HepG2 (cell line): ENCODE data around the gene NT5C. TPM values are rescaled to one million over a fixed set of nuclear protein-coding genes. Genes with fewer than 3 reads are reported as not detected.

Experiments used
- AGO2 ChIP-seq: fragments of 200-400 bp; formaldehyde crosslinking; optimal IDR thresholded peaks from 2 replicates; pipeline ENCODE3; 2017; ENCODE audit warnings: mild to moderate bottlenecking, low read depth, low read length, moderate library complexity
- BHLHE40 ChIP-seq: IDR thresholded peaks from 2 replicates; pipeline ENCODE4 v1.6.1; 2011; ENCODE audit warnings: low read length, improper control_type of control experiment
- DR1 ChIP-seq: sonication (generic); formaldehyde crosslinking; IDR thresholded peaks from 2 replicates; pipeline ENCODE4 v1.8.0; 2021; ENCODE audit warnings: mild to moderate bottlenecking, missing genetic modification reagents, inconsistent platforms
- GFI1 ChIP-seq: sonication (generic); formaldehyde crosslinking; IDR thresholded peaks from 2 replicates; pipeline ENCODE4 v1.5.0; 2020; ENCODE audit warnings: missing genetic modification reagents, mild to moderate bottlenecking, borderline replicate concordance
- KLF12 ChIP-seq: sonication (generic); formaldehyde crosslinking; IDR thresholded peaks from 2 replicates; pipeline ENCODE4 v1.4.0; 2020; ENCODE audit warnings: missing genetic modification reagents, borderline replicate concordance
- NFRKB ChIP-seq: fragments of 450-650 bp; IDR thresholded peaks from 2 replicates; pipeline ENCODE4 v1.6.1; 2017
- PHF20 ChIP-seq: sonication (generic); formaldehyde crosslinking; IDR thresholded peaks from 2 replicates; pipeline ENCODE4 v1.5.0; 2020; ENCODE audit warnings: mild to moderate bottlenecking, missing genetic modification reagents
- SP2 ChIP-seq: sonication (generic); formaldehyde crosslinking; IDR thresholded peaks from 2 replicates; pipeline ENCODE4 v1.5.1; 2020; ENCODE audit warnings: mild to moderate bottlenecking, missing genetic modification reagents
- SP5 ChIP-seq: IDR thresholded peaks from 2 replicates; pipeline ENCODE4 v1.6.1; 2016; ENCODE audit warnings: low read depth, borderline replicate concordance
- TARDBP ChIP-seq: sonication (generic); formaldehyde crosslinking; IDR thresholded peaks from 2 replicates; pipeline ENCODE4 v1.8.0; 2022; ENCODE audit warnings: mild to moderate bottlenecking, missing genetic modification reagents
- ZFP1 ChIP-seq: IDR thresholded peaks from 2 replicates; pipeline ENCODE4 v1.6.1; 2016
- ZNF451 ChIP-seq: sonication (generic); formaldehyde crosslinking; IDR thresholded peaks from 2 replicates; pipeline ENCODE4 v1.5.0; 2020; ENCODE audit warnings: mild to moderate bottlenecking, missing genetic modification reagents
- polyA plus RNA-seq, 8 experiments: library from polyadenylated mRNA; depleted of rRNA in 3 of 8; stranded (reverse) in 7 of 8; unstranded in 1 of 8; fragments of >200 nt; fragmentation: Illumina TruSeq in 4 of 8; extraction: Trizol in 4 of 8; gene quantifications; 2 replicates each; pipeline versions ENCODE4 v1.2.1 to v1.2.3, GENCODE V29; 2011 to 2016; ENCODE audit warnings: low read depth in 4 of 8, missing spikeins in 1 of 8, mixed read lengths in 1 of 8; ENCODE audit not compliant: insufficient read depth in 1 of 8
- total RNA-seq, 5 experiments: library from RNA; depleted of rRNA; stranded (reverse); fragments of >200 nt; fragmentation: Illumina TruSeq; extraction: Trizol; gene quantifications; 2 replicates each; pipeline ENCODE4 v1.2.3, GENCODE V29; 2016; ENCODE audit warnings: low read depth in 1 of 5
- TF ChIP-seq, protein P1 (sequence below): sonication (generic); formaldehyde crosslinking; IDR thresholded peaks from 2 replicates; pipeline ENCODE4 v1.4.0; 2020; ENCODE audit warnings: missing genetic modification reagents, borderline replicate concordance
- TF ChIP-seq, protein P2 (sequence below): sonication (generic); formaldehyde crosslinking; IDR thresholded peaks from 2 replicates; pipeline ENCODE4 v1.5.0; 2020; ENCODE audit warnings: missing genetic modification reagents
- TF ChIP-seq, protein P3 (sequence below): sonication (generic); formaldehyde crosslinking; IDR thresholded peaks from 2 replicates; pipeline ENCODE4 v1.4.0; 2020; ENCODE audit warnings: missing genetic modification reagents, borderline replicate concordance
- TF ChIP-seq, protein P4 (sequence below): IDR thresholded peaks from 2 replicates; pipeline ENCODE4 v1.6.1; 2016
- TF ChIP-seq, protein P5 (sequence below): sonication (generic); formaldehyde crosslinking; IDR thresholded peaks from 2 replicates; pipeline ENCODE4 v1.8.1; 2023; ENCODE audit warnings: mild to moderate bottlenecking, missing genetic modification reagents

NT5C gene
- total and polyA plus RNA-seq, 2 of the 13 experiments (the other 11 are each of a cell fraction or from before 2014, with no cell fraction given), result 42.8 to 48.6 TPM

DNA sequence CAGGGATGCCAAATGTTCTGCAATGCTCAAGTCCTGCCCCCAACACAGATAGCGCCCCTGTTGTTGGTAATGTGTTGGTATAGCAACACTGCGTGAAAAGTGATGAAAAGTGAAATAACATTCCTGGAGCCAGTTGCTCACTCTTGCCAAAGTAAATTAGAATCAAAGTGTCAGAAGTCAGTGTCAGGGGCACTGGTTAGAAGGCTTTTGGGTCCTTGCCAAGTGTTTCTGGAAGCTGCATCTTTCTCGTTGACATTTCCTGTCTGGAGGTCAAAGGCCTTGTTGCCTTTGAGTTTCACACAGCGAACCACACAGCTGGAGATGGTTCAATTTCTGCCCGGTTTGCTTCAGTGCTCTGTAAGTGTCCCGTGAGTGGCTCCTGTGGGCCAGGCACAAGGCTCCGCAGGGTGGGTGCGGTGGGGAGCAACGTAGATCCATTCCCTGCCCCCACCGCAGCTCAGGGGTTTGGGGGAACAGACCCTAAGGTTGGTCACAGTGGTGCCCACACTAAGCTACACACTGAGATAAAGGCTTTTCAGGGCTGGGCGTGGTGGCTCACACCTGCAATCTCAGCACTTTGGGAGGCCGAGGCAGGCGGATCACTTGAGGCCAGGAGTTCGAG is 47.4 kb downstream of the NT5C start (continued):
- TF ChIP-seq SP2 (CRISPR knock-in tag) (no peak), PHF20 (CRISPR knock-in tag) (no peak), KLF12 (CRISPR knock-in tag) (peak; percentile 48; the same call in 1 of the 2 replicates), DR1 (no peak), ZFP1 (CRISPR knock-in tag) (peak; percentile 52; the same call in 1 of the 2 replicates), SP5 (CRISPR knock-in tag) (peak; percentile 92), ZNF451 (no peak), GFI1 (CRISPR knock-in tag) (peak; percentile 95), BHLHE40 (peak; percentile 7; the same call in 1 of the 2 replicates), TARDBP (CRISPR knock-in tag) (peak; percentile 96), AGO2 (no peak), NFRKB (no peak)
- TF ChIP-seq, protein P1, sequence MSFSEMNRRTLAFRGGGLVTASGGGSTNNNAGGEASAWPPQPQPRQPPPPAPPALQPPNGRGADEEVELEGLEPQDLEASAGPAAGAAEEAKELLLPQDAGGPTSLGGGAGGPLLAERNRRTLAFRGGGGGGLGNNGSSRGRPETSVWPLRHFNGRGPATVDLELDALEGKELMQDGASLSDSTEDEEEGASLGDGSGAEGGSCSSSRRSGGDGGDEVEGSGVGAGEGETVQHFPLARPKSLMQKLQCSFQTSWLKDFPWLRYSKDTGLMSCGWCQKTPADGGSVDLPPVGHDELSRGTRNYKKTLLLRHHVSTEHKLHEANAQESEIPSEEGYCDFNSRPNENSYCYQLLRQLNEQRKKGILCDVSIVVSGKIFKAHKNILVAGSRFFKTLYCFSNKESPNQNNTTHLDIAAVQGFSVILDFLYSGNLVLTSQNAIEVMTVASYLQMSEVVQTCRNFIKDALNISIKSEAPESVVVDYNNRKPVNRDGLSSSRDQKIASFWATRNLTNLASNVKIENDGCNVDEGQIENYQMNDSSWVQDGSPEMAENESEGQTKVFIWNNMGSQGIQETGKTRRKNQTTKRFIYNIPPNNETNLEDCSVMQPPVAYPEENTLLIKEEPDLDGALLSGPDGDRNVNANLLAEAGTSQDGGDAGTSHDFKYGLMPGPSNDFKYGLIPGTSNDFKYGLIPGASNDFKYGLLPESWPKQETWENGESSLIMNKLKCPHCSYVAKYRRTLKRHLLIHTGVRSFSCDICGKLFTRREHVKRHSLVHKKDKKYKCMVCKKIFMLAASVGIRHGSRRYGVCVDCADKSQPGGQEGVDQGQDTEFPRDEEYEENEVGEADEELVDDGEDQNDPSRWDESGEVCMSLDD (CRISPR knock-in tag), result peak; percentile 43; the same call in 1 of the 2 replicates
- TF ChIP-seq, protein P2, sequence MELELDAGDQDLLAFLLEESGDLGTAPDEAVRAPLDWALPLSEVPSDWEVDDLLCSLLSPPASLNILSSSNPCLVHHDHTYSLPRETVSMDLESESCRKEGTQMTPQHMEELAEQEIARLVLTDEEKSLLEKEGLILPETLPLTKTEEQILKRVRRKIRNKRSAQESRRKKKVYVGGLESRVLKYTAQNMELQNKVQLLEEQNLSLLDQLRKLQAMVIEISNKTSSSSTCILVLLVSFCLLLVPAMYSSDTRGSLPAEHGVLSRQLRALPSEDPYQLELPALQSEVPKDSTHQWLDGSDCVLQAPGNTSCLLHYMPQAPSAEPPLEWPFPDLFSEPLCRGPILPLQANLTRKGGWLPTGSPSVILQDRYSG, result no peak
- TF ChIP-seq, protein P3, sequence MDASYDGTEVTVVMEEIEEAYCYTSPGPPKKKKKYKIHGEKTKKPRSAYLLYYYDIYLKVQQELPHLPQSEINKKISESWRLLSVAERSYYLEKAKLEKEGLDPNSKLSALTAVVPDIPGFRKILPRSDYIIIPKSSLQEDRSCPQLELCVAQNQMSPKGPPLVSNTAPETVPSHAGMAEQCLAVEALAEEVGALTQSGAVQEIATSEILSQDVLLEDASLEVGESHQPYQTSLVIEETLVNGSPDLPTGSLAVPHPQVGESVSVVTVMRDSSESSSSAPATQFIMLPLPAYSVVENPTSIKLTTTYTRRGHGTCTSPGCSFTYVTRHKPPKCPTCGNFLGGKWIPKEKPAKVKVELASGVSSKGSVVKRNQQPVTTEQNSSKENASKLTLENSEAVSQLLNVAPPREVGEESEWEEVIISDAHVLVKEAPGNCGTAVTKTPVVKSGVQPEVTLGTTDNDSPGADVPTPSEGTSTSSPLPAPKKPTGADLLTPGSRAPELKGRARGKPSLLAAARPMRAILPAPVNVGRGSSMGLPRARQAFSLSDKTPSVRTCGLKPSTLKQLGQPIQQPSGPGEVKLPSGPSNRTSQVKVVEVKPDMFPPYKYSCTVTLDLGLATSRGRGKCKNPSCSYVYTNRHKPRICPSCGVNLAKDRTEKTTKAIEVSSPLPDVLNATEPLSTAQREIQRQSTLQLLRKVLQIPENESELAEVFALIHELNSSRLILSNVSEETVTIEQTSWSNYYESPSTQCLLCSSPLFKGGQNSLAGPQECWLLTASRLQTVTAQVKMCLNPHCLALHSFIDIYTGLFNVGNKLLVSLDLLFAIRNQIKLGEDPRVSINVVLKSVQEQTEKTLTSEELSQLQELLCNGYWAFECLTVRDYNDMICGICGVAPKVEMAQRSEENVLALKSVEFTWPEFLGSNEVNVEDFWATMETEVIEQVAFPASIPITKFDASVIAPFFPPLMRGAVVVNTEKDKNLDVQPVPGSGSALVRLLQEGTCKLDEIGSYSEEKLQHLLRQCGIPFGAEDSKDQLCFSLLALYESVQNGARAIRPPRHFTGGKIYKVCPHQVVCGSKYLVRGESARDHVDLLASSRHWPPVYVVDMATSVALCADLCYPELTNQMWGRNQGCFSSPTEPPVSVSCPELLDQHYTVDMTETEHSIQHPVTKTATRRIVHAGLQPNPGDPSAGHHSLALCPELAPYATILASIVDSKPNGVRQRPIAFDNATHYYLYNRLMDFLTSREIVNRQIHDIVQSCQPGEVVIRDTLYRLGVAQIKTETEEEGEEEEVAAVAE (CRISPR knock-in tag), result peak; percentile 70; the same call in 1 of the 2 replicates
- TF ChIP-seq, protein P4, sequence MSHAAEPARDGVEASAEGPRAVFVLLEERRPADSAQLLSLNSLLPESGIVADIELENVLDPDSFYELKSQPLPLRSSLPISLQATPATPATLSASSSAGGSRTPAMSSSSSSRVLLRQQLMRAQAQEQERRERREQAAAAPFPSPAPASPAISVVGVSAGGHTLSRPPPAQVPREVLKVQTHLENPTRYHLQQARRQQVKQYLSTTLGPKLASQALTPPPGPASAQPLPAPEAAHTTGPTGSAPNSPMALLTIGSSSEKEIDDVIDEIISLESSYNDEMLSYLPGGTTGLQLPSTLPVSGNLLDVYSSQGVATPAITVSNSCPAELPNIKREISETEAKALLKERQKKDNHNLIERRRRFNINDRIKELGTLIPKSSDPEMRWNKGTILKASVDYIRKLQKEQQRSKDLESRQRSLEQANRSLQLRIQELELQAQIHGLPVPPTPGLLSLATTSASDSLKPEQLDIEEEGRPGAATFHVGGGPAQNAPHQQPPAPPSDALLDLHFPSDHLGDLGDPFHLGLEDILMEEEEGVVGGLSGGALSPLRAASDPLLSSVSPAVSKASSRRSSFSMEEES (CRISPR knock-in tag), result peak; percentile 80
- TF ChIP-seq, protein P5, sequence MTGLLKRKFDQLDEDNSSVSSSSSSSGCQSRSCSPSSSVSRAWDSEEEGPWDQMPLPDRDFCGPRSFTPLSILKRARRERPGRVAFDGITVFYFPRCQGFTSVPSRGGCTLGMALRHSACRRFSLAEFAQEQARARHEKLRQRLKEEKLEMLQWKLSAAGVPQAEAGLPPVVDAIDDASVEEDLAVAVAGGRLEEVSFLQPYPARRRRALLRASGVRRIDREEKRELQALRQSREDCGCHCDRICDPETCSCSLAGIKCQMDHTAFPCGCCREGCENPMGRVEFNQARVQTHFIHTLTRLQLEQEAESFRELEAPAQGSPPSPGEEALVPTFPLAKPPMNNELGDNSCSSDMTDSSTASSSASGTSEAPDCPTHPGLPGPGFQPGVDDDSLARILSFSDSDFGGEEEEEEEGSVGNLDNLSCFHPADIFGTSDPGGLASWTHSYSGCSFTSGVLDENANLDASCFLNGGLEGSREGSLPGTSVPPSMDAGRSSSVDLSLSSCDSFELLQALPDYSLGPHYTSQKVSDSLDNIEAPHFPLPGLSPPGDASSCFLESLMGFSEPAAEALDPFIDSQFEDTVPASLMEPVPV (CRISPR knock-in tag), result 0 out of 2 replicates have a peak, but pooled peaks have one; percentile 33
